OCI-LY1 (cell line): ENCODE results near the gene TDRD6.

Experiments used
- H2AFZ ChIP-seq: fragments of 200-600 bp; sonication (generic), shearing (Covaris generic); 2 replicates; pipeline ENCODE4 v1.6.0; 2014; ENCODE audit warnings: antibody characterized with exemption, mild to moderate bottlenecking, low read length
- H3F3A ChIP-seq: fragments of 200-600 bp; sonication (generic), shearing (Covaris generic); 2 replicates; pipeline ENCODE4 v1.6.0; 2014; ENCODE audit warnings: mild to moderate bottlenecking, antibody characterized with exemption, low read length, moderate library complexity; ENCODE audit not compliant: insufficient read depth
- H3K27ac ChIP-seq: fragments of 200-600 bp; sonication (generic); 2 replicates; pipeline ENCODE4 v1.5.1; 2014; ENCODE audit warnings: low read length, mixed run types, mild to moderate bottlenecking, low read depth; ENCODE audit not compliant: poor library complexity, severe bottlenecking
- H3K27me3 ChIP-seq: fragments of 200-600 bp; sonication (generic); 2 replicates; pipeline ENCODE4 v1.6.0; 2014; ENCODE audit warnings: antibody characterized with exemption, mild to moderate bottlenecking, low read length, moderate library complexity; ENCODE audit not compliant: insufficient read depth
- H3K36me3 ChIP-seq: fragments of 200-600 bp; sonication (generic); 2 replicates; pipeline ENCODE4 v1.6.1; 2014; ENCODE audit warnings: mild to moderate bottlenecking, antibody characterized with exemption, low read length, moderate library complexity, mixed read lengths; ENCODE audit not compliant: insufficient read depth
- H3K4me1 ChIP-seq: fragments of 200-600 bp; sonication (generic); 2 replicates; pipeline ENCODE4 v1.5.1; 2014; ENCODE audit warnings: mild to moderate bottlenecking, low read length, moderate library complexity; ENCODE audit not compliant: insufficient read depth, severe bottlenecking
- H3K4me2 ChIP-seq: fragments of 200-600 bp; sonication (generic), shearing (Covaris generic); 2 replicates; pipeline ENCODE4 v1.6.1; 2014; ENCODE audit warnings: low read length
- H3K4me3 ChIP-seq: fragments of 200-600 bp; sonication (generic); 2 replicates; pipeline ENCODE4 v1.5.1; 2014; ENCODE audit warnings: low read length, low read depth, mild to moderate bottlenecking, mixed read lengths; ENCODE audit not compliant: poor library complexity, severe bottlenecking
- H3K79me2 ChIP-seq: fragments of 200-600 bp; shearing (Covaris generic); 2 replicates; pipeline ENCODE4 v1.6.1; 2016; ENCODE audit warnings: mixed run types, low read length, mixed read lengths; ENCODE audit not compliant: insufficient read depth
- H3K9ac ChIP-seq: fragments of 200-600 bp; sonication (generic), shearing (Covaris generic); 2 replicates; pipeline ENCODE4 v1.6.1; 2014; ENCODE audit warnings: mild to moderate bottlenecking, low read length, mixed read lengths
- H3K9me2 ChIP-seq: fragments of 200-600 bp; sonication (generic), shearing (Covaris generic); 2 replicates; pipeline ENCODE4 v1.6.1; 2014; ENCODE audit warnings: low read depth, mild to moderate bottlenecking, low read length, mixed read lengths
- H3K9me3 ChIP-seq: fragments of 200-600 bp; shearing (Covaris generic); 2 replicates; pipeline ENCODE4 v1.6.1; 2014; ENCODE audit warnings: low read length, mixed read lengths
- H4K20me1 ChIP-seq: fragments of 200-600 bp; sonication (generic), shearing (Covaris generic); 2 replicates; pipeline ENCODE4 v1.6.0; 2016; ENCODE audit warnings: mild to moderate bottlenecking, low read length; ENCODE audit not compliant: insufficient read depth
- CTCF ChIP-seq: fragments of 200-600 bp; sonication (generic), shearing (Covaris generic); IDR thresholded peaks from 2 replicates; pipeline ENCODE4 v1.5.1; 2017; ENCODE audit warnings: mild to moderate bottlenecking, antibody characterized with exemption, low read length, moderate library complexity, mixed read lengths
- EZH2 ChIP-seq: fragments of 200-600 bp; sonication (generic), shearing (Covaris generic); IDR thresholded peaks from 2 replicates; pipeline ENCODE4 v1.8.0; 2017; ENCODE audit warnings: borderline replicate concordance, mixed run types, mild to moderate bottlenecking, antibody characterized with exemption, low read length, moderate library complexity, mixed read lengths

The TDRD6 gene

GRCh38 chr6:46706464-46706863 is 18.8 kb downstream of the TDRD6 start:
- no peaks in the 10 kb centered on the region for H3K27me3 ChIP-seq
- no peak overlapping the region for H3K9ac ChIP-seq
- H2AFZ ChIP-seq: no peak overlapping the region
- H3K4me3 ChIP-seq: no peak overlapping the region
- no peaks in the 10 kb centered on the region; the same call in 1 of the 2 replicates for H3F3A ChIP-seq
- H3K4me2 ChIP-seq: no peak overlapping the region
- H3K4me1 ChIP-seq: no peaks in the 10 kb centered on the region
- no peak overlapping the region for H3K27ac ChIP-seq
- no peaks in the 10 kb centered on the region for H3K9me3 ChIP-seq
- H3K36me3 ChIP-seq: no peaks in the 10 kb centered on the region
- TF ChIP-seq CTCF: no peak
- TF ChIP-seq EZH2: no peak
- H4K20me1 ChIP-seq: no peaks in the 10 kb centered on the region
- no peaks in the 10 kb centered on the region for H3K9me2 ChIP-seq
- no peaks in the 10 kb centered on the region for H3K79me2 ChIP-seq

GRCh38 chr6:46711491-46711890 is 23.8 kb downstream of the TDRD6 start:
- no peaks in the 10 kb centered on the region for H3K9me3 ChIP-seq
- no peaks in the 10 kb centered on the region for H4K20me1 ChIP-seq
- H2AFZ ChIP-seq: no peak overlapping the region
- H3K36me3 ChIP-seq: no peaks in the 10 kb centered on the region
- H3K27me3 ChIP-seq: no peaks in the 10 kb centered on the region
- no peak overlapping the region for H3K27ac ChIP-seq
- no peak overlapping the region for H3K4me3 ChIP-seq
- H3K79me2 ChIP-seq: no peaks in the 10 kb centered on the region
- TF ChIP-seq CTCF: no peak
- no peak for TF ChIP-seq EZH2
- no peaks in the 10 kb centered on the region for H3K9me2 ChIP-seq
- no peak overlapping the region for H3K4me2 ChIP-seq
- H3F3A ChIP-seq: no peaks in the 10 kb centered on the region
- no peak overlapping the region for H3K9ac ChIP-seq
- H3K4me1 ChIP-seq: no peaks in the 10 kb centered on the region

- Histone ChIP-seq H3K4me1 (no peaks in the 10 kb centered on the region), H3K27ac (no peak overlapping the region)
Observed at GRCh38 chr6:46715141-46715540, 27.5 kb downstream of the TDRD6 start.

More at GRCh38 chr6:46715141-46715540, 27.5 kb downstream of the TDRD6 start:
- Histone ChIP-seq H3K9me3 (no peaks in the 10 kb centered on the region), H3K9ac (no peak overlapping the region), H2AFZ (no peak overlapping the region), H4K20me1 (no peaks in the 10 kb centered on the region), H3F3A (no peaks in the 10 kb centered on the region), H3K27me3 (no peaks in the 10 kb centered on the region), H3K36me3 (no peaks in the 10 kb centered on the region), H3K79me2 (no peaks in the 10 kb centered on the region), H3K4me2 (no peak overlapping the region), H3K4me3 (no peak overlapping the region), H3K9me2 (no peaks in the 10 kb centered on the region)
- TF ChIP-seq CTCF (no peak), EZH2 (no peak)
